Left renal pelvis (tissue), 4 donors: ENCODE results near the gene PTPN14. TPM values are rescaled to one million over a fixed set of nuclear protein-coding genes. Genes with fewer than 3 reads are reported as not detected.

Experiments used
- DNase-seq, 4 donors: peaks; one replicate each; pipeline ENCODE4 v3.0.0-alpha.2; 2013; ENCODE audit warnings: low read depth in 4 of 4, low spot score in 3 of 4
- polyA plus RNA-seq, 4 donors: library from polyadenylated mRNA; unstranded; fragments of 120-200 nt; gene quantifications; one replicate each; pipeline ENCODE4 v1.2.1, GENCODE V29; 2013; ENCODE audit not compliant: insufficient read length in 4 of 4

Gene PTPN14
- polyA plus RNA-seq, 4 donors, result 22.5 to 36.6 (median 34.8) TPM

DNA sequence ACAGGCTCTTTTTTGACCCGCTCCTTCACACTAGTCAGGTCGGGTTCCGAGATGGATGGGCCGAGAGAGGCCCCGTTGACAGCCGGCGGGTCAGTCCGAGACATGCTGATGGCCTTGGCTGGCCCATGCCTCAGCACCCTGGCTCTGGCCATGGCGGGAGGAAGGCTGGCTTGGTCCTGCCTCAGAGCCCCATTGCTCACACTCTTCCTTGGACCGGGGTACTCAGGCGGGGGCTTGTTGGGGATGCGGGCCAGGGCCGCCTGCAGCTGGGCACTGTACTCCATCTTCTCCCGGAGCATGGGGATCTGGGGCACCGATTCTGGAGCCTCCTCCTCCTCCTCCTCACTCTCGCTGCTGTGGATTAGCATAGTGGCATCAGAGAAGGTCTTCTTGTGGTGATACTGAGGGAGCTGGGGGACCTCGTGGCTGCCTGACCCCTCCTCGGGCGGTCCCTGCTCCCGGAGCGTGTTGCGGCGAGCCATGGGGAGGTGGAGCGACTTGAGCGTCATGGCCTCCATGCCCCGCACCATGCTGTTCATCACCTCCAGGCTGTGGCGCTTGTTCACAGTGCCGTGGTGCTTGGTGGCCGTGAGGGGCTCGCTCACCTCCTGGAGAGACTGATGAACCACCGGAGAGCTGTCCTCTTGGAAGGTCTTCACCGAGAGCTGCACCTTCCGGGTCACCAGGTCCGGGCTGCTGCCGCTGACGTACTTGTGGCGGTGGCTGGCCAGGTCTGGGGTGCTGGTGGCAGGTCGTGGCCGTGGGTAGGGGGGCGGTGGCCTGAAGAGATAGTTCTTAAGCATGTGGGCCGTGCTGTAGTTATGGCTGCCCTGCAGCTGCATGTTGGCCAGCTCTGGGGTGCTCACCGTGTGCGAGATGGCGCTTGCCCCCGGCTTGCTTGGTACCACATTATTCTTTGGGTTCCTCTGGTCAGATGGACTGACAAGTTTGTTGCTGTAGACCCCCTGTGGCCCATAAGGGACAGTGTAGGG is 167.7 kb downstream of the PTPN14 start:
- no peak for DNase-seq

DNA sequence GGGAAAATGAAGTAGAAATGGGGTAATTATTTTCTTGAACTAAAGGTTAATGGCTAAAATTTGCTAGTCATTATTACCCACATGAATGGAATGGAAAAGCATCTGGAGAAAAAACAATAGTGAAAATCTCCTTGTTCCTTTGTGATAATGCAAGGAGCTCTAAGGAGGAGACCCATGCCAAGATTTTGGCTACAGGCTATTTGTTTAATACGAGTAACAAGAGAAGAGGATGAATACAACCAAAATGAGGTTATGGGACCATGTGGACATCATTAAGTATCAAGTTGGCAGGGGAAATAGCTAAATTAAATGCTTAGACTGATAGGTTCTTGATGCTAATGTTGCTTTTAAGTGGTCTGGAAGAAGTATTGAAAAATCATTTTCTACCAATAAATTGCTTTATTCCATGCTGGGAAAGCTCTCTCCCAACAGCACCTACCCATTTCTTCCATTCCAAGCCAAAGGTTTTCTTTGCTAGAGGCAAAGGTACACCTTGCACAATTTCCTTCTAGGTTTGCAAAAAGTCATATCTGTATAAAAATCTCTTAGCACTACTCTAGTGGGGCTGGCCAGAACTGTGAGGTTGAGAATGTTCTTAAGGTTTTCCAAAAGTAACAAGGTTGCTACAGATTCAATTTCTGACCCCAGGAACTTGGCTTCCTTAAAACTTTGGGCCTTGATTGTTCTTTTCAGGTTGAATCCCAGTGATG is 170.3 kb downstream of the PTPN14 start:
- DNase-seq, result no peak

DNA sequence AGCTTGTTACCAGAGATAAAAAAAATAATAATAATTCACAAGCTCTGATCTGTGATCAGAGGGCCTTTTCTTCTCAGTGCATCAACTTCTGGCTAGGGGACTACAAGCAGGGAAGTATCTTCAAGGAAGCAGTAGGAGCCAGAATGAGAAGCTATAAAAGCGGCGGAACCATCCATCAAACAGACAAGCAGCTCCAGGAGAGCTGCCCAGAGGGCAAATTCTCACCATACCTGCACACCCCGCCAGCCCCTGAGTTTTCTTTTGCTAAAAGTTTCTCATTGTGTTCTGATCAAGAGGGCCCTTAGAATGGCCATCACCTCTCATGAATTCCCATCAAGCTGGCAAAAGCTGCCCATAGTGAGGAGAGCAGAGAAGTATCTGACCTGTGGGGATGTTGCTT is 171.0 kb downstream of the PTPN14 start:
- DNase-seq, result peak in 1 of 4 donors; percentile 49

DNA sequence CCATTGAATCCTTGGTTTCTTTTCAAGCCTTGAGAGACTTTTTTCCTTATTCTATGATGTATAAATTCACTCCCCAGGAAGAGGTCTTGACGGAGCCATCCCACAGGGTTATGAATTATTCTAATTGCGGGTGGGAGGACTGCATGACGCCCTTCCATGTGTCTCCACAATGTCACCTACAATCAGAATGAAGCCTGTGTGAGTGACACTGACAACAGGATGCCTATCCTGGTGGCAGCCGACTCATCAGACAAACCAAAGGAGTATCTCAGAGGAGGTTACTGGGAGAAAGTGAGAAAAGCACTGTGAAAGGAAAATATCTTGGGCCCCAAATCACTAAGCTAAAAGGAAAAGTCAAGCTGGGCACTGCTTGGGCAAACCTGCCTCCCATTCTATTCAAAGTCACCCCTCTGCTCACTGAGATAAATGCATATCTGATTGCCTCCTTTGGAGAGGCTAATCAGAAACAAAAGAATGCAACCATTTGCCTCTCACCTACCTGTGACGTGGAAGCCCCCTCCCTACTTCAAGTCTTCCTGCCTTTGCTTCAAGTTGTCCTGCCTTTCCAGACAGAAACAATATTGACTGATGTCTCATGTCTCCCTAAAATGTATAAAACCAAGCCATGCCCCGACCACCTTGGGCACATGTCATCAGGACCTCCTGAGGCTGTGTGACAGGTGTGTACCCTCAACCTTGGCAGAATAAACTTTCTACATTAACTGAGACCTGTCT is 172.0 kb downstream of the PTPN14 start:
- DNase-seq, result no peak

DNA sequence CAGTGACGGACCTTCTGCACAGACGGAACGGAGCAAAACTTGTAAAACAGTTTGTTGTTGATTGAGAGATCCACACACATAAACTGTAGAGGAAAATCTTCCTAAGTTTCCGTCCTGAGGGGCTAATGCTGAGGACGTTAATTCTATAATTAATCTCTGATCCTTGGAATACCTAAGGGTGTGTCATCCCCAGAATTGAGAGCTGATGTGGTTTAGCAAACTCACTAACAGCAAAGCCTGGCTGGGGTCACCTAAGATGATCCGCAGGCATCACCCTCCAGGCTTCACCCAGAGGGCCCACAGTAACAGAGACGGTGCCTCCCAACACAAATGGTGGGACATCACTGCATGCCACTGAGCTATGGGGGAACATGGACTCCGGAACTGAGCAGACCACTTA is 172.9 kb downstream of the PTPN14 start:
- no peak for DNase-seq

DNA sequence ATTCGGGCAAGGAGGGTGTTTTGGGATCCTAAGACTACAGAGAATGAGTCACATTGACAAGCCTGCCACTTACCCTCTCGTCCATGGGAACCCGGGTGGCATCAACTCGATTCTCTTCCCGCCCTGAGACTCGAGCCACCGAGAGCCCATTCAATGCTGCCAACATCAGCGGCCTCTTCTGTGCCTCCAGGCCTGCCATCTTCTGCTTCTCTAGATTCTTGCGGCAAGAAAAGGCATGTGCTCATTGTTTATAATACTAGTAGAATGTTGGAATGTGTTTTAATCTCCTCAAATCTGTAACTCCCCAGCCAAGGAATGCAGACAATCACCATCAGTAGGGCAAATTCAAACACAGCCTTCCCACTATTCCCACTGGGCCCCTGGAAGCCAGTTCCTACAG is 173.5 kb downstream of the PTPN14 start:
- no peak for DNase-seq

DNA sequence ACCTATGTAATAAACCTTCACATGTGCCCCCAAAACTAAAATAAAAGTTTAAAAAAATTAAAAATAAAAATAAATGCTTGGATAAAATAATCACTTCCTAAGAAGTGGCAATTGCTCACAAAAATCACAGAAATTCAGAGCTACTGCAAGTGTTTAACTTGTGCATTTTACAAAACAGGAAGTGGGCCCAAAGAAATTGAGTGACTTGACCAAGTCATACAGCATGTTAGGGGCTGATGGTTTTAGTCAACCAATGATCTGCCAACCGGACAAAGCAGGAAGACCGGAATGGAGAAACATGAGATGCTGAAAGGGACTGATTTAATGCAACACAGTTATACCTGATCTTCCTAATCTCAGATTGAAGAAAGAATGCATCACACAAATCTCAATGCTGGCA is 173.9 kb downstream of the PTPN14 start:
- DNase-seq, result no peak

DNA sequence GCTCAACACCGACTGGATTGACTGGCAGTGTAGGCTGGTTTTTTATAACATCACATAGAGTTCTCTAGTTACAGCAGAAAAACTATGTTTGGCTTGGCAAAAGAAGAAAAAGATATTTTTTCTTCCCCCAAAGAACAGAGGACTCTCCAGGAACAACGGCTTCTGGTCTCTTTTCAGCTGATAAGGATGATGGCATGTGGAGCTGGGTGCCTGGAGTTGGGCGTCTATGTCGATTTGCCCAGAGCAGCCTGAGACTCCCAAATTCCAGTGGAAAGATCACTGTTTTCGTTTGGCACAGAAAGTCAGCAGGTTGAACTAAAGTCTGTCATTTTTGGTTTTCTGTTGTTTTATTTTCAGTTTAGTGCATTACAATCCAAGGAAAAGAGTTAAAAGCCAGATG is 179.3 kb downstream of the PTPN14 start:
- DNase-seq, result no peak

DNA sequence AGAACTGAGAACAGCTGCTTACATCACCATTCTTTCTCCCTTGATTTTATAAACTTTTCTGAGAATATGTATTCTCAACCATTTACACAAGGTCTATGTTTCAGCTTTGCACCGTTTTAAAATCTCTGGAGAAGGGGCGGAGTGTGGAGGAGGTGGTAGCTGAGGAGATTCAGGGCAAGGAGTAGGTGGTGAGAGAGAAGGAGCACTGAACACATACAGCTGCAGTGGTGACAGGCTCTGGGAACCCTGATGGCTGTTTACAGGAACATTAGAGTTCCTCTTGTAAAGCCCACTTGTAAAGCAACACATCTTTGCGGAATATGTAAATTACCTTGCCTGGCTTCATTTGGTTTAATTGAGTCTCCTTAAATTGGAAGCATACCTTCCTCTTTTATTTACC is 180.8 kb downstream of the PTPN14 start:
- DNase-seq, result no peak

DNA sequence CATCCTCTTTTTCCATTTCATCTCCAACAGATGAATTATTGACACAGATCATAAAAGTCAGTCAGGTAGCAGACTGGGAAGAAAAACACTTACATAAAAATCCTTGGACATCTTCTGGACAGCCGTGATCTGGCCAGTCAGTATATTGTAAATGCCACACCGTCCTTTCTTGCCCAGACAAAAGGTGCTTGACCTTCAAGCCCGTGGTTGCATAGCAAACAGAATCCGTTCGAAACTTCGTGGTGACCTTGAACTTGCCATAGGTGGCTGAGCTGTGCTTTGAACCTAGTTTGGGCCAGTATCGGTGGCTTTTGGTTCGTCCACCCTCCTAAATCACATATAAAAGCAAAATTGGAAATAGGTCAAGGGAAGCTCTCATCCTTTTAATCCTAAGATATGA is 182.0 kb downstream of the PTPN14 start:
- DNase-seq, result no peak

DNA sequence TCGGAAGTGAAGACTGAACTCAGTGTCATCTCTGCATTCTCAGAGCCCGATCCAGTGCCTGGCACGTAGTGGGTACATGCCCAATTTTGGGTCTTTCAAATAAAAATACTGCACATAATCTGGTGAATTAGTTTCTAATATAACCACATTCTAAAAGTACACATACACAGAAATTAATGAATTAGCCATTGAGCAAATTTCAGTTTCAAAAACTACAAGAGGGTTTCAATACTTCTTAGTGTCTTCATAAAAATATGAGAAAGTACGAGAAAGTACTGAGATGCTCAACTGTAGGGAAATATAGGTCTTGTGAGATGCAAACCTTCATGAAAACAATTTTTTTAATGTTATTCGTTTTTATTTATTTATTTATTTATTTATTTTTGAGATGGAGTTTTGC is 183.6 kb downstream of the PTPN14 start:
- no peak for DNase-seq

DNA sequence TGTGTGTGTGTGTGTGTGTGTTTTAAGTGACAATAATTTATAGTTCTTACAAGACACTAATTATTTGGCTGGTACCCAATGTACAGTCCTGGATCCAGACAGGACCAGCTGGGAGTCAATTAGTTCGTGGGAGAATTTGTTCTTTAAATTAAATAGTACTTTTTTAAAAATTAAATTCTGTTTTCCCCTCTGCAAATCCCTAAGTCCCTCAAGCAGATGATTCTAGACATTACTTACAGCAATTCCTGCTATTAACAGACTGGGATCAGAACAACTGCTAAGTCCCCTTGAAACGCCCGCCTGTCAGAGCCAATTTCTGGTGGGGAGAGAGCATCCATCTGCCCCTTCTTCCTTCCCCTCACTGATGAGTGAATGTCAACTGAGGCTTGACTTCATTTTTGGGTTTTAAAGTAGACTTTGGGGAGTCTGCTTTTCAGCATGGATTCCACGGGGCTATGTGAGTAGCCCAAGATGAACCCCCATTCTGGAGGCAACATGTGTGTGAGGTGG is 186.6 kb downstream of the PTPN14 start:
- DNase-seq, result no peak

DNA sequence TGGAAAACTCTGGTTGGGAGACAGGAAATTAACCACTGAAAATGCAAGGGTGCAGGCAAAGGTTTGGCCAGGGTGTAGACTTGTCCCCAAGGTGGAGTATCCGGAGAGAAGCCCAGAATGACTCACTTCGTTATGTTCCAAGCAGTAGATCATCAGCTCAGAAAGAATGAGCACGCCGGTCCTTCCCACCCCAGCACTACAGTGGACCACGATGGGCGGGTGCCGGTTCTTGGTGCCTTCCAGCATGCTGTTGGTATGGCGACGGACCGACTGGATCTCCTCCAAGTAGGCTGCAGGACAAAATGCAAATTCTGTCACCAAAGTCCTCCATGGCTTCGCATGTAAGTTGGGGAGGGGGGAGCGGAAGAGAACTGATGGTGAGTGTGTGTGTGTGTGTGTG is 187.0 kb downstream of the PTPN14 start:
- DNase-seq, result no peak

DNA sequence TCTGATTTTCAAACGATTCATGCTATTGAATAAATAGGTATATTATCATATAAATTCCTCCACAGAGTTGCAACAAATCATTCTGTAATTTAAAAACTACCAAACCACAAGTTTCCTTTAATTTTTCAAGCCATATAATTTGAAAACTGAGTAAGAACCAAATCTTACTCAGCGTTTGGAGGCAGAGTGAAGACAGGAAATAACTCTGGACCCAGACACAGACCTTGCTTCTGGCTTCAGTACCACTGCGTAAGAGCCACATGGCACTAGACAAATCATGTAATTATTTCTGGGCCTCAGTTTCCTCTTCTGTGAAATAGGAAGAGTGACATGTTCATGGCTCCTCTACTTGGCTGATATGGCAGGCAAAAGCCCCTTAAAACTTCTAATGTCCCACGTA is 188.0 kb downstream of the PTPN14 start:
- DNase-seq, result no peak

DNA sequence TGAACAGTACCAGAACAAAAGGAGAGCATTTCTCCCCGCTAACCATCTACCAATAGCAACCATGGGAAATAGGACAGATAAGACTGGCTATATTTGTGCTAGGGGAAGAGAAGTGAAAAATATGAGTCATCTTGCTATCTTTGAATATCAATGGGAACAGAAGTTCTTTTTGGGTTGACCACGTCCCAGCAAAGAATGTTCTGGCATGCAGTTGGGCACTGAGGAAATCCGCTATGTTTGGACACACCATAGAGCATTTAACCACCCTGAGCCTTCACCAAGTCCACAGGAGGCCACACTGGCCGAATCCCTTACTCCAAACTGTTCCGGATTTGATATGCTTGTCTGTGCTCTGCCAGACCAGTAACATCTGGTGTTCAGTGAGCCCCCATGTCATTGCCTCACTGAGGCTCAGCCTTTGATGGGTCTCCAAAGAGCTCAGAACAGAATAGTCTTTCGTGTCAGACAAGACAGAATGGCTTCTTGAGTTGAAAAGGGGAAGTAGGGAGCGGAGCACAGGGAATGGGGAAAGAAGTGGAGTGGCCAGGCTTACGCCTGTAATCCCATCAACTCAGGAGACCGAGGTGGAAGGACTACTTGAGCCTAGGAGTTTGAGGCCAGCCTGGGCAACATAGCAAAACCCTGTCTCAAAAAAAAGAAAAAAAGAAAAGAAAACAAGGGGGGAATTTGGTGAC is 189.1 kb downstream of the PTPN14 start:
- no peak for DNase-seq

DNA sequence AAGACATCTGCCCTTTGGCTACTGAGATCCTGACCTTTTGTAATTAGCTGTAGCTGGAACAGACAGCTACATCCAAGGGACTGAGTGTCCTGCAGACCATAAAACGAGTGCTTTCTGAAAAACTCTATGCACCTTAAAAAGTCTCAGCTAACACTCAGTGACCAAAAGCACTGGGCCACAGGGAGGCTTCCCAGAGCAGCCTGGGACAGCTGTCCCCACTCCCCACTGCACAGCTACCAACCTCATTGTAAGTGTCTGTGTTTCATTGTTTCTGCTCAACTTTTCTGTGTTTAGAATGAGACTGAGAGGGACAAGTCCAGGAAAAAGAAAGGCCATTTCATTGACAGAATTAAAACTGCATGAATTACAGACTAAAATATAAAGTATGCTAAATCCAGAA is 189.8 kb downstream of the PTPN14 start:
- DNase-seq, result no peak

DNA sequence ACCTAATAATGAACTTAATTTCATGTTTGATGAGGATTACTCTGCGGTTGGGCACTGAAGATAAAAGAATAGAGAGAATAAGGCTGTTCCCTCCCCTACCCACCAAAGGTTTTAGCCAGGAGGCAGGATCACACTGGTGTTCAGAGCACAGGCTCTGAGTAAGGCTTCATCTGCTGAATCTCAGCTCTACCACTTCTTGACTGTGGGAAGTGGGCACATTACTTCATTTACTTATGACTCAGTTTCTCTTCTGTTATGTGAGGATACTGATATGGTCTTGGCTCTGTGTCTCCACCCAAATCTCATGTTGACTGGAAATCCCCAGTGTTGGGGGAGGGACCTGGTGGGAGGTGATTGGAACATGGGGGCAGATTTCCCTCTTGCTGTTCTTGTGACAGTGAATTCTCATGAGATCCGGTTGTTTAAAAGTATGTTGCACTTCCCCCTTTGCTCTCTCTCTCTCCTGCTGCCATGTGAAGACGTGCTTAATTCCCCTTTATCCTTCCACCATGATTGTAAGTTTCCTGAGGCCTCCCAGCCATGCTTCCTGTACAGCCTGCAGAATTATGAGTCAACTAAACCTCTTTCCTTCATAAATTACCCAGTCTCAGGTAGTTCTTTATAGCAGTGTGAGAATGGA is 190.8 kb downstream of the PTPN14 start:
- no peak for DNase-seq

DNA sequence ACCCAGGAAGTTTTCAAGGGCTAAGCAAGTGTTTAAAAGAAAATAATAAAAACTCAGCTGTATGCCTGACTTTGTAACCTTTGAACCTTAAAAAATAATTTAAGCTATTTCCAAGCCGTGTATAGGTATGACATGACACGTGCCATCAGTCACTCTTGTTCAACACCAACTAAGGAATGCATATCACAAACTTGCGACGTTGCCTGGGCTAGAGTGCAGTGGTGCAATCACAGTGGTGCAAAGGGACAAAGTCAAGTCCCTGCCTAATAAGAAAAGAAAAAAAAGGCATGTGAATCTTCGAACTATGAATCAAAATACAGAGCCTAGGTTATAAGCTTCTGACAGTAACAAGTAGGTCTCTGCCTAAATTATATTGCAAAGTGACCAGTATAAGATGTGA is 191.3 kb downstream of the PTPN14 start:
- no peak for DNase-seq

DNA sequence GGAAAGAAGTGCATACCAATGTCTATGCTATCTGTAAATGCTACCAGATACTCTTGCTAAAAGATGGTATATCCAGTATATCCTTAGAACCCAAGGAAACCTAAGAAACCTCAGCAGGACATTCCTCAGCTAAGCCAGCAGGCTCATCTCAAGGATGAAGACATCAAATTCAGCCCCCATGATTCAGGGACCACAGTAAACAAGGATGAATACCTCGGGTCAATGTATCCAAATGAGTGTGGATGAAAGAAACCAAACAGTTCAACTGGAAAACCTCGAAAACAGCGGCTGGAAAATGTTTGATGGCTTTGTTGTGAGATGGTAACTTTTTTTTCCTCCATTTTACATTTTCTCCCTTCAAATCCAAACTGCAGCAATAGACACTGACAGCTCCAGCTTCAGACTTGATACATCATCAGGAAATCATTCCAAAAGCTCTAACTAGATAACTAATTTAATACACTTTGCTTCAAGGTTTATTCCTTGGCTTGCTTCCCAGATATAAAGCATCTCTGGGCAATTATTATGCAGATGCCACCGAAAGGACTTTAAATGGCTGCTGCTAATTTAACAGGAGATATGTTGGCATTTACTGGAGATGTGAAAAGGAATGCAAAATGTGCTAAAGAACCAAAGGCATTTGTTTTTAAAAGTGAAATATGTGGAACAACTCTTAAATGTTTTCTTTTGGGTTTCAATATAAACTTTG is 196.8 kb downstream of the PTPN14 start:
- DNase-seq, result no peak
